Measurements from ENCODE around the gene CSTPP1.

The CSTPP1 gene

DNA sequence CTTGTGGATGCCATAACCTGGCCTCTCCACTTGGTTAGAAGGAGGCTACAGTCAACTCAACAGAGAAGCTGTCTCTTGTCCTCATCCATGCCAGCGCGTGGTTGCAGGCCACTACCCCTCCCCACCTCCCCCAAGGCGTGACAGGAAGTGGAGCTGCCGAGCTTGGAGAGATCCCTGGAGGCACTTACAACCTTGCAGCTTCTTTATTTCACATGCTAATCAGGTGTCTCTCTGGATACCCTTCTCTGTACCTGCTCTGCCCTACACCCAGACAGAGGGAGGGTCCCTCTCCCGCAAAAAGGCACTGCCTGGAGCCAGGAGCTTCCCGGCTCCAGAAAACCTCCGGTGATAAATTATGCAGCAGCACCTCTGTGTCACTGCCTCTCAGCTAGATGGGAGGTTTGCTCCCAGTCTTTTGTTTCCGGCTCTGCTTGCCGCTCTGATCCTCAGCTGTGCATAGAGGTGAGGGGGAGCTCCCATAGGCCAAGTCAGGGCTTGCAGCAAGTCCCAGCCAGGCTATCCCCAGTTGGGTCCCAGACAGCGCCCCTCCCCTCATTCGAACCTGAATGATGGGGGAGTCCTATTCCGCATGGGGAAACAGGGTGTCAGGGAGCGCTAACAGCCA, 23.9 kb upstream of the CSTPP1 start:
- WGBS: 2% methylated on average over 13 of the region's 13 CpGs

DNA sequence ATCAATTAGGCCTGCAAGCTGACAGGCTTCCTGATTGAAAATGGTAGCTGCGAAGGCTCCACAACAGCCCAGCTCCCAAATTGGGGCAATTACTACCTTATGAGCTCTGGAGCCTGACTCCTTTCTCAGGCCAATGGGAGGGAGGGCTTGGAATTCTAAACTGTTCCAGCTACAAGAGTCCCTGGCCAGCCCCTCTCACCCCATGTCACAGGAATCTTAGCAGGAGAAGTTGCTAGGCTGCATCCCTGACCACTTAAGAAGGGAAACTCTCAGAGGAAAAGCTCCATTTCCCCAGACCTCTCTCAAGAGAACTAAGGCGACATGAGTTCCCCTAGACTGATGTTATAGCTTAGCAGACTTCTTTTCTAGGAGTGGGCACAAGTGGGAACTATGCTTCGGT, 23.1 kb upstream of the CSTPP1 start:
- Histone ChIP-seq H3K4me1 (ENCODE audit: insufficient read depth, low read length) (peaks cover 42% of the 10 kb centered on the region), H3K9ac (ENCODE audit: low read depth, low read length) (peak overlapping the region; percentile 52), H3K9me3 (ENCODE audit: insufficient read depth, low read depth, low read length) (no peaks in the 10 kb centered on the region), H3K27ac (ENCODE audit: low read depth, low read length) (peak overlapping the region; percentile 85), H3K36me3 (ENCODE audit: insufficient read depth, low read length) (no peaks in the 10 kb centered on the region), H3K27me3 (ENCODE audit: insufficient read depth, low read length) (peaks cover 18% of the 10 kb centered on the region), H3K4me3 (ENCODE audit: low read length) (peak overlapping the region; percentile 48)
- 45% methylated on average over 3 of the region's 3 CpGs for WGBS

More for the DNA sequence above, 23.9 kb upstream of the CSTPP1 start:
- H3K27me3 ChIP-seq (ENCODE audit: insufficient read depth, low read length): peaks cover 16% of the 10 kb centered on the region
- peak overlapping the region; percentile 85 for H3K27ac ChIP-seq (ENCODE audit: low read depth, low read length)
- H3K4me3 ChIP-seq (ENCODE audit: low read length): peak overlapping the region; percentile 48
- no peaks in the 10 kb centered on the region for H3K9me3 ChIP-seq (ENCODE audit: insufficient read depth, low read depth, low read length)
- no peaks in the 10 kb centered on the region for H3K36me3 ChIP-seq (ENCODE audit: insufficient read depth, low read length)
- H3K9ac ChIP-seq (ENCODE audit: low read depth, low read length): peak overlapping the region; percentile 52
- peaks cover 46% of the 10 kb centered on the region for H3K4me1 ChIP-seq (ENCODE audit: insufficient read depth, low read length)

DNA sequence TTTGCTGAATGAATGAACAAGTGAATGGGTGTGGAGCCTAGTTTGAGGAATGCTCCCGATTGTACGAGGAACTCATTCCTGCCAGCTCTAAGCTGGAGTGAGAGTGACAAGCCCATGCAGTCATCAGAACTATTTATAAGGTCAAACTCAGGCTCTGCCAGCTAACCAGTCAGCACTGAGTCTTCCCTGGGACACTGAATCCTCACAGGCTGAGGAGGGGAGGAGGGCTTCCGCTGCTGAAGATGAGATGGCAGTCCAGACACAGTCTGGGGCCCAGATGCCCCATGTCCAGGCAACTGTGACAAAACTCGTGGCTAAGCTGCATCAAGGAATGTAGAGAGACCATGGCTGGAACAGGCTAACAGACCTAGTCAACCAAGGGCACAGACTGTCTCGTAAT, 22.2 kb upstream of the CSTPP1 start:
- peaks cover 20% of the 10 kb centered on the region for H3K27me3 ChIP-seq (ENCODE audit: insufficient read depth, low read length)
- peaks cover 42% of the 10 kb centered on the region for H3K4me1 ChIP-seq (ENCODE audit: insufficient read depth, low read length)
- no peaks in the 10 kb centered on the region for H3K36me3 ChIP-seq (ENCODE audit: insufficient read depth, low read length)
- peak overlapping the region; percentile 11; the same call in 1 of the 2 replicates for H3K4me3 ChIP-seq (ENCODE audit: low read length)
- H3K9me3 ChIP-seq (ENCODE audit: insufficient read depth, low read depth, low read length): no peaks in the 10 kb centered on the region
- H3K9ac ChIP-seq (ENCODE audit: low read depth, low read length): no peak overlapping the region
- 55% methylated on average over 5 of the region's 5 CpGs for WGBS
- no peak overlapping the region for H3K27ac ChIP-seq (ENCODE audit: low read depth, low read length)

DNA sequence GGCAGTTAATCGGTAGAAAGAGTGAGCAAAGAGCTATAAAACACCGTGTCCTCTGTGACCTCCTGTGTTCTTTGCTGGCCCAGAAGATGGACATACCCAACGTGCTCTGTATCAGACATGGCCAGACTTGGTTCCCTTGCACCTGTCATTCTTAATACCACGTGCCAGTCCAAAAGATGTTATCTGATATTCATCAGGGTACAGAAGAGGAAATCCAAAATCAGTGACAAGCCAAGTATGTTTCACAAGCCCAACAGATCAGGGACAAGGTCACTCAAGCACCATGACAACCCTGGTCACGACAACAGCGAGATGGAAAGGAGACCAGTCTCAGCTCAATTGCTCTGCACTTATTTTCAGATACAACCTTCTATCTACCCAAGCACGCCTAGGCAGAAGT, 21.7 kb upstream of the CSTPP1 start:
- no peaks in the 10 kb centered on the region for H3K36me3 ChIP-seq (ENCODE audit: insufficient read depth, low read length)
- 88% methylated on average over 7 of the region's 7 CpGs for WGBS
- no peak overlapping the region for H3K9ac ChIP-seq (ENCODE audit: low read depth, low read length)
- no peaks in the 10 kb centered on the region for H3K9me3 ChIP-seq (ENCODE audit: insufficient read depth, low read depth, low read length)
- peaks cover 41% of the 10 kb centered on the region for H3K4me1 ChIP-seq (ENCODE audit: insufficient read depth, low read length)
- no peak overlapping the region for H3K27ac ChIP-seq (ENCODE audit: low read depth, low read length)
- H3K27me3 ChIP-seq (ENCODE audit: insufficient read depth, low read length): peaks cover 22% of the 10 kb centered on the region
- H3K4me3 ChIP-seq (ENCODE audit: low read length): no peak overlapping the region

DNA sequence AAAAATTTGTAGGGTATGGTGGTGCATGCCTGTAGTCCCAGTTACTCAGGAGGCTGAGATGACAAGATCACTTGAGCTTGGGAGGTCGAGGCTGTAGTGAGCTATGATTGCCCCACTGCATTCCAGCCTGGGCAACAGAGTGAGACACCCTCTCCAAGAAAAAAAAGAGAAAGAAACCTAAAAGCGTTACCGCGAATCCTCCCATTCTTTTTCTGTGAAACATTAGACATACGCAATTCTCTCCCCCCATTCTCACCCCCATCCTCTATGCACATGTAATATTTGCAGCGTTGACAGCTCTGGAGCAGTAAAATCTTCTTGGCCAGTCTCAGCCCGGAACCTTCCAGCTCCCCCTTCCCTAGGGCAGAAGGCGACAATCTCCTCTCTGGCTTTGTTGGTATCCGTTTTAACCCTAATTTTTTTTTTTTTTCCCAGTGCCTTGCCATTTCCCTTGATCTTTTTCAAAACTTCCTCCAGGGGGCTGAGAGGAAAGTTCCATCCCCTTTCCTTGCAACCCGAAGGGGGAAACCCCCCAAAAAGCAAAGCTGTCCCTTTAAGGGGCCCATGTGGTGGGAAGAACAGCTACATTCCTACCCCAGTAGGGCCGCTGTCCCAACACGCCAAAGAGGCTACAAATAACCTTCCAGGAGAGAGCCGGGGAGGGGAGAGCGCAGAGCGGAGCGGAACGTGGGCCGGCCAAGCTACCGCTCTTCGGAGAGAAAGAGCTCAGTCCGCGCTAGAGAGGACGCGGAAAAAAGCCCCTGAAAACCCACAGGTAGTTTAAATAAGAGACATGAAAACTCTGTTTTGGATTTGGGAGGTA, 20.1 kb upstream of the CSTPP1 start:
- Histone ChIP-seq H3K4me1 (ENCODE audit: insufficient read depth, low read length) (peaks cover 44% of the 10 kb centered on the region), H3K36me3 (ENCODE audit: insufficient read depth, low read length) (no peaks in the 10 kb centered on the region), H3K27ac (ENCODE audit: low read depth, low read length) (no peak overlapping the region; the same call in 1 of the 2 replicates), H3K9me3 (ENCODE audit: insufficient read depth, low read depth, low read length) (no peaks in the 10 kb centered on the region), H3K27me3 (ENCODE audit: insufficient read depth, low read length) (peaks cover 22% of the 10 kb centered on the region), H3K9ac (ENCODE audit: low read depth, low read length) (peak overlapping the region; percentile 63), H3K4me3 (ENCODE audit: low read length) (peak overlapping the region; percentile 67)
- 12% methylated on average over 24 of the region's 24 CpGs for WGBS

DNA sequence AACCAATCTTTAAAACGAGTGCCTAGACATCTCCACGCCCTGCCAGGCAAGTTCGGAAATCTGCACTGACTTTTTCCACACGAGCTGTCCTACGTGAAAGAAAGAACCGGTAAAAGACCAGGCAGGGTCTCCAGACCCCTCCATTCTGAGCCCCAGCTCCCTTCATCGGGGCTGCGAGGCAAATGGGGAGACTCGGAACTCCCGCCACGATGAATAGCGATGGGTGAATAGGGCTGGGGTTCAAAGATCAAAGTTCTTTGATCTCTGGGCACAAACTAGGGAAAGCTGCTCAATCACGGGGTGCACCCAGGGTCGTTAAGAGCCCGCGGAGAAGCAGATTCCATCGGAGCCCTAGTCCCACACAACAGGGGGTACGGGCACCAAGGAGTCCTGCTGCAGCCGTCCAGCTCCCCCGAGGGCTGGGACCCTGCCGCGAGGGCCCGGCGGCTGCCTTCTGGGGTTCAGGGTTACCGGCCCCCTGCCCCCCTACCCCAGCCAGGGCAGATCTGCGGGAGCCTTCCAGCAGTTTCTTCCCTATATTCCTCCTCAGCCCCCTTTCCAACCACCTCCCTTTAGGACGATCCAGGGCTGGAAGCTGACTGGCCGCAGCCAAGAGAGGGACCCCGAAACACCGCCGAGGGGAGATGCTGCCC, 19.3 kb upstream of the CSTPP1 start:
- under 1% methylated on average over 31 of the region's 31 CpGs for WGBS
- H3K27me3 ChIP-seq (ENCODE audit: insufficient read depth, low read length): peaks cover 22% of the 10 kb centered on the region

DNA sequence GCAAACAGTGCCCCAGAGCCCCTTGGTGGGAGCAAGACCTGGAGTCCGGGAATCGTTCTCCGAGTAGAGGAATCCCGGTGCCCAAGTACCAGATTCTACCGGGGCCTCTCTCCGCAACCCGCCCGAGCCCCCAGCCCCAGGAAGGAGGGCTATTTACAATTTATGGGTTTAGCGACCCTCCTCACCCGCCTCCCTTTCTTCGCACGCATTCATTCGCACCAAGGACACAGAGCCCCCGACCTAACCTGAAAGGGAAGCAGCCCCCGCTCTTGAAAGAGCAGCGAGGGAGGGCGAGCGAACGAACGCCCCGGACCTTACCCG, 18.8 kb upstream of the CSTPP1 start:
- H3K4me1 ChIP-seq (ENCODE audit: insufficient read depth, low read length): peaks cover 35% of the 10 kb centered on the region
- peak overlapping the region; percentile 63 for H3K9ac ChIP-seq (ENCODE audit: low read depth, low read length)

More for the DNA sequence above, 19.3 kb upstream of the CSTPP1 start:
- Histone ChIP-seq H3K9ac (ENCODE audit: low read depth, low read length) (peak overlapping the region; percentile 63), H3K27ac (ENCODE audit: low read depth, low read length) (no peak overlapping the region; the same call in 1 of the 2 replicates), H3K4me1 (ENCODE audit: insufficient read depth, low read length) (peaks cover 36% of the 10 kb centered on the region), H3K4me3 (ENCODE audit: low read length) (peak overlapping the region; percentile 67), H3K36me3 (ENCODE audit: insufficient read depth, low read length) (no peaks in the 10 kb centered on the region), H3K9me3 (ENCODE audit: insufficient read depth, low read depth, low read length) (no peaks in the 10 kb centered on the region)

DNA sequence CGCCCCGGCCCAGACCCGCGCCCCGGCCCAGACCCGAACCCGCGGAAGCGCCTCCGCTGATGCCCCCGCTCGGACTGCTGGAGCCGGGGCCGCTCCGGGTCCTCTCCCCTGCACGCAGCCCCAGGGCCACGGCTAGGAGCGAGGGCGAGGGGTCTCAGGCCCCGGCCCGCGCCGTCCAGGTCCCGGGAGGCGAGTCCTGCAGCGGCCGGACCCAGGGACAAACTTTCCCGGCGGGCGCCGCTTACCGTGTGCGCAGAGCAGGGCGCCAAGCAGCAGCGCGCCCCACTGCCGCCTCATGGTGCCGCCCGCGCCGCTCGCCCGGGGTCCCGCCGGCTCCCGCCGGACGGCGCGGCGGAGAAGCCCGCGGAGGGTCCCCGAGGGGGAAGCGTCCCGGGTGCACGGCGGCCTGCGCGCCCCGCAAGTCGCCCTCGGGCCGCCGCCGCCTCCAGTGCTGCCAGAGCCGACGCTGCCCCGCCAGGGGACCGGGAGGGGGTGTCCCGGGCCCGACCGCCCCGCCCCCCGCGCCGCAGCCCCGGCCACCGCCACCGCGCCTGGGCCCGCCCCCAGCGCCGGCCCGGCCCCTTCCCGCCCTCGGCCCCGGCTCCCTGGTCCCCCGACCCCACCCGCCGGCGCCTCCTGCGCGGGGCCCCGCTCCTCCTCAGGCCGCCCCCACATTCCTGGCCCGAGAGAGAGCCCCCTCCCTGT, 18.3 kb upstream of the CSTPP1 start, which contains the start of gene LRP4:
Gene LRP4 (minus strand): TSS at position 468 of the 705 bp plus-strand sequence. CDS start 171 bp downstream, at position 297.
- H3K4me3 ChIP-seq (ENCODE audit: low read length): peak within 1 kb of the TSS; percentile 67
- peak within 1 kb of the TSS; percentile 63 for H3K9ac ChIP-seq (ENCODE audit: low read depth, low read length)
- H3K4me1 ChIP-seq (ENCODE audit: insufficient read depth, low read length): peaks cover 31% of the 10 kb centered on the region
- no peak within 1 kb of the TSS; the same call in 1 of the 2 replicates for H3K27ac ChIP-seq (ENCODE audit: low read depth, low read length)
- H3K27me3 ChIP-seq (ENCODE audit: insufficient read depth, low read length): peaks cover 22% of the 10 kb centered on the region
- WGBS: under 1% methylated on average over 95 of the region's 97 CpGs
- no peaks in the 10 kb centered on the region for H3K36me3 ChIP-seq (ENCODE audit: insufficient read depth, low read length)
- no peaks in the 10 kb centered on the region for H3K9me3 ChIP-seq (ENCODE audit: insufficient read depth, low read depth, low read length)

More for the DNA sequence above, 18.8 kb upstream of the CSTPP1 start:
- no peaks in the 10 kb centered on the region for H3K36me3 ChIP-seq (ENCODE audit: insufficient read depth, low read length)
- no peaks in the 10 kb centered on the region for H3K9me3 ChIP-seq (ENCODE audit: insufficient read depth, low read depth, low read length)
- H3K27me3 ChIP-seq (ENCODE audit: insufficient read depth, low read length): peaks cover 22% of the 10 kb centered on the region
- H3K27ac ChIP-seq (ENCODE audit: low read depth, low read length): no peak overlapping the region
- peak overlapping the region; percentile 67 for H3K4me3 ChIP-seq (ENCODE audit: low read length)
- WGBS: under 1% methylated on average over 22 of the region's 22 CpGs

DNA sequence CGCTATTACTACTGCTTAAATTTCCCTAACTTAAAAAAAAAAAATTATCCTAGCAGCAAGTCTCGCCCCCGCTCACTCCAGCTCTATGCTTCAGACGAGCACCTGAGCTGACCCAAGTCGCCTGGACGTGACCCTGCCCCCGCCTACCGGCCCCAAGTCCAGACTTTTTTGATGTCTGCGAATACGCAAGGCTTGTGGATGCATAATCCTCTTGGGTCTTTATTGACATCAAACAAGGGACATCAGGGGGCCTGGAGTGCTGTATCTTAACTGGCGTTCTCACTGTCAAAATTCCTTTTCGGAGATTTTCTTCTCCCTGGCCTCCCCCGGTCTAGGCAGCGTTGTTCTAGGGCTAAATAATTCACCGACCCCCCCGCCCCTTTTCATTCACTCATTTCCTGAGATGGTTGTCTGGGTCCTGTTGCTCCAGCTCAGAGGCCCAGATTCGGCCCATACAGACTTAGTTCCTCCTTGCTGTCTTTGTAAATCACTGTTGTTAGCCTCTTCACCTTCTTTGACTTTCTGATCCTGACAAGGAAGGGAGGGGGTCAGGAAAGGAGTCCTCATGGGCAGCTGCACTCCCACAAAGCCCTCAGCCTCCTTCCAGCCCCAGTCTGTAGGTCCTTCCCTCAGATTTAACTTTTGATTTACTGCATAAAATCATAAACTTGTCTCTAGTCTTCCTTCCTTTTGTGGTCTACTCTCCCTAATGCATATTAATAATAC, 17.6 kb upstream of the CSTPP1 start:
- peaks cover 22% of the 10 kb centered on the region for H3K27me3 ChIP-seq (ENCODE audit: insufficient read depth, low read length)
- H3K36me3 ChIP-seq (ENCODE audit: insufficient read depth, low read length): no peaks in the 10 kb centered on the region
- no peak overlapping the region; the same call in 1 of the 2 replicates for H3K27ac ChIP-seq (ENCODE audit: low read depth, low read length)
- H3K4me3 ChIP-seq (ENCODE audit: low read length): peak overlapping the region; percentile 59
- under 1% methylated on average over 17 of the region's 17 CpGs for WGBS
- H3K9me3 ChIP-seq (ENCODE audit: insufficient read depth, low read depth, low read length): no peaks in the 10 kb centered on the region
- no peak overlapping the region for H3K9ac ChIP-seq (ENCODE audit: low read depth, low read length)
- peaks cover 24% of the 10 kb centered on the region for H3K4me1 ChIP-seq (ENCODE audit: insufficient read depth, low read length)

DNA sequence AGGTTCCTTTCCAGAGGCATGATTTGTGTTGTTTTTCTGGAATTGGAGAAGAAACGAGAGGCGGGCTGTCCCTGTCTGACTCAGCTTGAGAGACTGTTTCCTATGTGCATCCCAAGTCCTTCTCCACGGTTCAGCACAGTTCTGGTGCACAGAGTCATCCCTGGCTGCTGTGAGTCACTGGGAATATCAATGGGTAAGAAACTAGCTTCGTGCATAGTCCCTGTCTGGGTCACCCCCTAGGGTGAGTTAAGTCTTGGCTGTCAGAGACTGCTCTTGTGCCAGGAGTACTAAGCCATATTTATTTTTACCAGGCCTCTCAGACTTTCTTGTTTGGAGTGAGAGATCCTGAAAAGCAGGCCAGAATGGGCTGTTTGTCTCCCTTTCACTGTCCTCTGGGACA, 15.8 kb upstream of the CSTPP1 start:
- no peaks in the 10 kb centered on the region for H3K9me3 ChIP-seq (ENCODE audit: insufficient read depth, low read depth, low read length)
- H3K4me1 ChIP-seq (ENCODE audit: insufficient read depth, low read length): peaks cover 13% of the 10 kb centered on the region
- no peak overlapping the region for H3K9ac ChIP-seq (ENCODE audit: low read depth, low read length)
- H3K36me3 ChIP-seq (ENCODE audit: insufficient read depth, low read length): no peaks in the 10 kb centered on the region
- WGBS: 59% methylated on average over 4 of the region's 4 CpGs
- H3K4me3 ChIP-seq (ENCODE audit: low read length): no peak overlapping the region
- H3K27me3 ChIP-seq (ENCODE audit: insufficient read depth, low read length): peaks cover 20% of the 10 kb centered on the region
- no peak overlapping the region for H3K27ac ChIP-seq (ENCODE audit: low read depth, low read length)

Data from HUES64 (cell line).